GM10248 (cell line): ENCODE results near the gene TRPM2.

Experiments
- CTCF ChIA-PET: fragments of 300-600 bp; sonication (Branson Sonifier 250); formaldehyde crosslinking; extraction: SDS; loops from one replicate; lab custom pipeline; 2021; ENCODE audit warnings: antibody characterized with exemption; lab: Yijun Ruan, JAX
- POLR2A ChIA-PET: fragments of 350-650 bp; sonication (Branson Sonifier 250); formaldehyde crosslinking; extraction: SDS; loops from one replicate; lab custom pipeline; 2020; ENCODE audit warnings: antibody characterized with exemption; lab: Yijun Ruan, JAX
- DNase-seq: peaks from one replicate; pipeline ENCODE4 v3.0.0; 2012; ENCODE audit errors: extremely low spot score
- CTCF ChIP-seq: IDR thresholded peaks from 2 replicates; pipeline ENCODE4 v1.5.1; 2012; ENCODE audit warnings: mild to moderate bottlenecking, low read depth; ENCODE audit errors: extremely low read depth, missing control alignments, control extremely low read depth

Gene TRPM2

DNA sequence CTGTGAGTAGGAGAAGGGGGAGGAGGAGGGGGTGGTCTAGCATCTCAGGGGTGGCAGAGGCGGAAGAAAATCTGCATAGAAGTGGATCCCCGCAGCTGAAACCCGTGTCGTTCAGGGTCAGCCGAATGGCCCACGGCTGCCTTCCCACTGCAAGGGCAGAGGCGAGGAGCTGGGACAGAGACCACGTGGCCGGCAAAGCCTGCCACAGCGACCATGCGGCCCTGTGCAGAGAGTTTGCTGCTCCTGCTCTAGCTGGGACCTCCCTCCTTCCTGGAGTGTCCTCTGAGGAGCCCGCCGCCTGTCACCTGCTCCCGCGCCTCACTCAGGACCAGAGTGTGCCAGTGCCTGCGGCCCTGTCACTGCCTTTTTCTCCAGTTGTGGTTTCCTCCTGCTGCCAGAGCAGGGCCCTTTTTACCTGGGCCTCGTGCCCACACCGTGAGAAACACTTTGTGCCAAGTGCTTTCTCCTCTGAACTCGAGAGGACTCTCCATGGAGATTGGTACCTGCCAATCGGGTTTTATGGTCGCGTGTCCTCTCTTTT, 5.4 kb upstream of the TRPM2 start:
- POLR2A ChIA-PET, result no interaction called here
- CTCF ChIA-PET, result no interaction called here
- TF ChIP-seq CTCF, result no peak
- no peak for DNase-seq

DNA sequence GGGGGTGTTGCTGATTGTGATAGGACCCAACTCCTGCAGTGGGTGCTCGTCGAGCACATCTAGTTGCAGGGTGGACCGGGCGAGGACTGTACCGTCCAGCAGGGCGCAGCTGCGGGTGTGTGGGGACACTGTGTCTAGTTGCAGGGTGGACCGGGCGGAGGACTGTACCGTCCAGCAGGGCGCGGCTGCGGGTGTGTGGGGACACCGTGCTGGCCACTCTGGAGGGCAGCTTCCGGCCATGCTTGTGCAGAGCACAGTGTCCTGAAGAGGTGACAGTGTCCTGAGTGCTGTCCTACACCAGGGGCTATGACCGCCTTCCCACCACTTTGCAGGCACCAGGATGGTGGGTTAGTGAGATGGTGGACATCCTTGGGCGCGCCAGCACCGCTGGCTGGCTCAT, 4.6 kb upstream of the TRPM2 start:
- CTCF ChIA-PET, result no interaction called here
- POLR2A ChIA-PET, result no interaction called here
- DNase-seq, result no peak
- no peak for TF ChIP-seq CTCF

DNA sequence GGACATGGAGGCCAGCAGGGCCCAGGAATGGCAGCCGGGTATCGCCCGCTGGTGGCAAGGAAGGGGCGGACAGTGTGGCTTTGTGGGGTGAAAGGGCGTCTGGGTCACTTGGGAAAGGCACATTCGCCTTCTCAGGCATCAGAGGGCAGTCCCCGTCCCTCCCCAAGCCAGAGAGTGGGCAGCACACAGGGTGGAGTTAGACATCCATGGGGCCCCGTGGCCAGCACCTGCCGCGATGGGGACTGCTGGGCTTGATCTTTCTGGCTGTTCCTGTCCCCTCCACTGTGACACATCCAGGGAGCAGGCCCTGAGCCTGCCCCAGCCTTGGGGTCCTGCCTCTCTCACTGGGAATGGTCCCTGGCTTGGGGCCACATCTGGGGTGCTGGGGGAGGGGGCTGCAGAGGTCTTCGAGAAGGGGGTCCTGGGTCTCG, 4.0 kb upstream of the TRPM2 start:
- no peak for TF ChIP-seq CTCF
- CTCF ChIA-PET, result no interaction called here
- no peak for DNase-seq
- POLR2A ChIA-PET, result no interaction called here

- TF ChIP-seq CTCF, result no peak
- DNase-seq, result no peak
- POLR2A ChIA-PET, result no interaction called here
- CTCF ChIA-PET, result no interaction called here
These were observed 3.3 kb upstream of the TRPM2 start for GRCh38 chr21:44349847-44350772.

DNA sequence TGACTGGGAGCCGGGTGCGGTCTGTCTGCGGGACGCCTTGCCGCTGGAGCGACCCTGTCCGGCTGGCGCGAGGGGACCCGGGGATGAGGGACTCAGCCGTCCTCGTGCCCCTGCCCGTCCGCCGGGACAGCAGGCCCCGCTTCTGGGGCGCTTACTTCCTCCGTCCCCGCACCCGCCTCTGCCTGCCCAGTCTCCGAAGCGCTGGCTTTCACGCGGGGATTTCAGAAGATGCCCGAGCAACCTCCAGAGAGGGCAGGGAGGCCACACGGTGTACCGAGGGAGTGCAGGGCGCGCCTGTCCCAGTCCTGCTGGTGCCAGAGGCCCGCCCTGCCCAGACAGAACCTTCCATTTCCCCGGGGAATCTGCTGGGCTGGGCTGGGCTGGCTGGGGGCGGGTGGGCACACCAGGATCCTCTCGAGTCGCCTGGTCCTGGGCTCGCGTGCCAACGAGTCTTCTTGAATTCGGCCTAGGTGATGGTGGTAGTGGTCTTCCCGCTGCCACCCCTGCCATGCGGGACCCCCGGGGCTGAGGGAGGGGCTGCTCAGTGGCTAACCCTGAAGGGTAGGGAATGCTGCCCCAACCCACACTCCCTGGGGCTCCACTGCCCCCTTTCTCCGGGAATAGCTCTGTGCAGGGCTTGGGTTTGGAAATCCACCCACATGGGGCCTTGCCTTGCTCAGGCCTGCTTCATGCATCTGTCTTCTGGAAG, 2.5 kb upstream of the TRPM2 start:
- ChIA-PET POLR2A (no interaction called here), CTCF (interaction anchor here (1.4 kb wide), 1 partner anchor 16 kb away, joined by 3 read pairs; no protein-coding TSS in a partner anchor)
- DNase-seq, result no peak
- no peak for TF ChIP-seq CTCF

DNA sequence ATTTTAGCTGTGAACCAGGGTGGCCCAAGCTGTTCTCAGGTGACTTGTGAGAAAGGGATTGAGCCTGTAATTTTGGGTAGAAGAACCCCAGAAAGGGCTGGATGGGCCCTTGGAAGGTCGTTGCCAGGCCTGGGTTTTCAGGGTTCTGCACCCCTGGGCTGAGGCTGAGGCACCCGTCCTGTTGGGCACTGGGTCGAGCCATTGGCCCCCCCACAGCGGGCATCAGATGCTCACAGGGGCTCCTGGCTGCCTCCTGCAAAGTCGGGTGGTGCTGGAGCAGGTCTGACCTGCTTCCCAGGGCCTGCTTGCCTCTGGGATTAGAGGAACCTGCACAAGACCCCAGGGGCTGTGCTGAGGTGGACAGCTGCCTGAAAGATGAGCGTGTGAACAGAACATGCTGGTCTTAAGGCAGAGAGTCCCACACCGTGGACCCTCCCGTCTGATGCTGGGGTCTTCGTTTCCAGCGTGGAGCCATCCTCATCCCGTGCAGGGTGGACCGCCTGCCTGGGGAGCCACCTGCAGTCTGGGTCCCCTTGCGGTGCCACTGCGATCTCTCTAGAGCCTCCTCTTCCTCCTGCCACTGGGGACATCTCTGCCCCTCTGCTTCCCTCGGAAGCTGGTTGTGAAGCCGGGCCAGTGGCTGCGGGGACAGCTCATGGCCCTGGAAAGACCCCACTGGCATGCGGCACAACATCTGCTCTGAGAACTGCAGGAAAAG, 1.7 kb upstream of the TRPM2 start:
- TF ChIP-seq CTCF, result no peak
- POLR2A ChIA-PET, result no interaction called here
- CTCF ChIA-PET, result interaction anchor here (1.4 kb wide), 1 partner anchor 17 kb away, joined by 3 read pairs; no protein-coding TSS in a partner anchor
- DNase-seq, result no peak
